HS-5 (cell line): ENCODE measurements around the gene KRTAP10-9.
"Not testable (repeated sequence)": the region's sequence is repeated elsewhere in the genome, so short reads cannot be mapped to it uniquely, and the experiment has no call there.

ENCODE experiments used
- DNase-seq: peaks from one replicate; pipeline ENCODE4 v3.0.0-alpha.2; 2012; ENCODE audit warnings: low read depth

The KRTAP10-9 gene

GRCh38 chr21:44626673-44627143 is at the start of gene KRTAP10-9:
TSS of gene KRTAP10-9 (plus strand) at chr21:44627093. CDS start at chr21:44627172, 79 bp downstream.
- DNase-seq = no peak

GRCh38 chr21:44578371-44579055 is 48.4 kb upstream of the KRTAP10-9 start:
- no peak for DNase-seq

GRCh38 chr21:44579056-44579832 is 47.6 kb upstream of the KRTAP10-9 start:
- no peak for DNase-seq

- DNase-seq = no peak
Measured at GRCh38 chr21:44579833-44580144, 47.1 kb upstream of the KRTAP10-9 start.

- not testable (repeated sequence) for DNase-seq
Measured at GRCh38 chr21:44580231-44580821, 46.6 kb upstream of the KRTAP10-9 start, which contains the start of gene KRTAP10-5. TSS of gene KRTAP10-5 (minus strand) at chr21:44580604. CDS start at chr21:44580578, 26 bp downstream.

- no peak for DNase-seq
Measured at GRCh38 chr21:44581158-44581557, 45.7 kb upstream of the KRTAP10-9 start.

GRCh38 chr21:44582055-44582454 is 44.8 kb upstream of the KRTAP10-9 start:
- DNase-seq = no peak

GRCh38 chr21:44583089-44583799 is 43.6 kb upstream of the KRTAP10-9 start:
- no peak for DNase-seq

GRCh38 chr21:44583800-44584147 is 43.1 kb upstream of the KRTAP10-9 start:
- no peak for DNase-seq

GRCh38 chr21:44585892-44586291 is 41.0 kb upstream of the KRTAP10-9 start:
- DNase-seq = no peak

- DNase-seq = no peak
Measured at GRCh38 chr21:44589094-44589493, 37.8 kb upstream of the KRTAP10-9 start.

GRCh38 chr21:44589586-44590305 is 37.1 kb upstream of the KRTAP10-9 start:
- DNase-seq = no peak

GRCh38 chr21:44590311-44590721 is 36.6 kb upstream of the KRTAP10-9 start:
- DNase-seq = no peak

GRCh38 chr21:44590897-44591800 is 35.7 kb upstream of the KRTAP10-9 start:
- DNase-seq = not testable (repeated sequence)

- not testable (repeated sequence) for DNase-seq
Measured at GRCh38 chr21:44591801-44592130, 35.1 kb upstream of the KRTAP10-9 start.

- no peak for DNase-seq
Measured at GRCh38 chr21:44592446-44593311, 34.2 kb upstream of the KRTAP10-9 start, which contains the start of gene KRTAP10-6. TSS of gene KRTAP10-6 (minus strand) at chr21:44592505. CDS start at chr21:44592484, 21 bp downstream.

GRCh38 chr21:44593598-44594405 is 33.1 kb upstream of the KRTAP10-9 start:
- DNase-seq = no peak

GRCh38 chr21:44594406-44594916 is 32.4 kb upstream of the KRTAP10-9 start:
- DNase-seq = no peak
